Spleen (tissue), 7 donors: ENCODE data around the gene SNX11.

Experiments used
- POLR2AphosphoS5 ChIP-seq, 3 donors: sonication (generic); formaldehyde crosslinking; IDR thresholded peaks; one replicate each; pipeline ENCODE4 v1.5.1; 2017; ENCODE audit warnings: antibody characterized with exemption in 3 of 3
- TF ChIP-seq, protein P1 (sequence below), 11 experiments: fragments of 200-600 bp in 7 of 11; fragments of 450-650 bp in 4 of 11; sonication (generic) in 4 of 11; IDR thresholded peaks in 8 of 11; conservative IDR thresholded peaks in 3 of 11; 1 replicate in 7 of 11; 2 replicates in 4 of 11; pipeline versions ENCODE4 v1.4.0 to v1.8.0; 2016 to 2021; ENCODE audit warnings: antibody characterized with exemption in 11 of 11, inconsistent platforms in 4 of 11, mild to moderate bottlenecking in 1 of 11
- donor health status: DM: no; HTN: no; CAD: no; lungs with moderate emphysema.
- donor health status: DM: no; HTN: no; CAD: no.
- donor health status: DM: no; HTN: no; CAD: no.

DNA sequence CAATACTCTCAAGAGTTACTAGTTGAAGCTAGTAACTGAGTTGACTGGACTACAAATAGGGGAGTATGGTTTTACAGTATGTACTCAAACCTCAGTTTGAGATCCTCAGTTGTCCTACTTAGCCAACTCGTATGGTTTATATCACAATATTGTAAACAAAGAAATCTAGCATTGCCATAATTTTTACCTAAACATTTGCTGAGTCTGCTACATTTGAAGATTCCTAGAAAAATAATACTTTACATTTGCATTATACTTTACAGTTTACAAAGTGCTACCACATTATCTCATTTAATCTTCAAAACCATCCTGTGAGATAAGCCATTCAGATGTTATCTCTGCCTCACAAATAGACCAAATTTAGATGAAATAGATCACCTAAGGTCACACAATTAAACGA, 22.6 kb upstream of the SNX11 start:
- no peak for TF ChIP-seq POLR2AphosphoS5 (IDR thresholded peaks at IDR 0.05)
- TF ChIP-seq, protein P1, sequence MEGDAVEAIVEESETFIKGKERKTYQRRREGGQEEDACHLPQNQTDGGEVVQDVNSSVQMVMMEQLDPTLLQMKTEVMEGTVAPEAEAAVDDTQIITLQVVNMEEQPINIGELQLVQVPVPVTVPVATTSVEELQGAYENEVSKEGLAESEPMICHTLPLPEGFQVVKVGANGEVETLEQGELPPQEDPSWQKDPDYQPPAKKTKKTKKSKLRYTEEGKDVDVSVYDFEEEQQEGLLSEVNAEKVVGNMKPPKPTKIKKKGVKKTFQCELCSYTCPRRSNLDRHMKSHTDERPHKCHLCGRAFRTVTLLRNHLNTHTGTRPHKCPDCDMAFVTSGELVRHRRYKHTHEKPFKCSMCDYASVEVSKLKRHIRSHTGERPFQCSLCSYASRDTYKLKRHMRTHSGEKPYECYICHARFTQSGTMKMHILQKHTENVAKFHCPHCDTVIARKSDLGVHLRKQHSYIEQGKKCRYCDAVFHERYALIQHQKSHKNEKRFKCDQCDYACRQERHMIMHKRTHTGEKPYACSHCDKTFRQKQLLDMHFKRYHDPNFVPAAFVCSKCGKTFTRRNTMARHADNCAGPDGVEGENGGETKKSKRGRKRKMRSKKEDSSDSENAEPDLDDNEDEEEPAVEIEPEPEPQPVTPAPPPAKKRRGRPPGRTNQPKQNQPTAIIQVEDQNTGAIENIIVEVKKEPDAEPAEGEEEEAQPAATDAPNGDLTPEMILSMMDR (IDR thresholded peaks at IDR 0.05 in 8 of 11, conservative IDR thresholded peaks at IDR 0.05 in 3 of 11) = no peak
